ENCODE data around the gene GNPAT. TPM values are rescaled to one million over a fixed set of nuclear protein-coding genes. Genes with fewer than 3 reads are reported as not detected.

Gene GNPAT
- total and polyA plus RNA-seq, 4 donors = 14.7 to 32.0 (median 22.7) TPM

DNA sequence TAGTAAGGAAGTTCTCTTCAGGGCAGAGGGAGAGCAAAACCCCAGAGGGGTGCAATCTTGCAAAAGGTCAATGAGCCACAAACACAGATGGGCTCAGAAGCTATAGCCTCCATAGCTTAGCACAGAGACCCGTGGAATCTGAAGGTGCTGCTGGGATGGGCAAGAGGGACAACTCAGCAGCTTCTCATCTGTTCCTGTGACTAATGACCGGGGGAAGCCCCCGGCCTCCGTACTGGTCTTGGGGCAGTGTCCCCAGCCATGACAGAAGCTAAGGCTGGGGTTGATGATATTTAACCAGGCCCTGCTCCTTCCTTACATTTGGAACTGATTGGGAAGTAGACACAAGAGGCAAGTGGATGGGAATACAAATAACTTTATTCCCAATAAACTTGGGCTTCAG is 77.6 kb downstream of the GNPAT start:
- no peaks in the 10 kb centered on the region for H3K36me3 ChIP-seq (ENCODE audit: control insufficient read depth in 4 of 4, insufficient read depth in 3 of 4, low read depth in 1 of 4, low read length in 3 of 4)
- 94% methylated on average over 4 of the region's 4 CpGs for WGBS
- H3K9me3 ChIP-seq (ENCODE audit: control insufficient read depth in 4 of 4, low read length in 3 of 4) = no peaks in the 10 kb centered on the region
- no peak overlapping the region for H3K9ac ChIP-seq (ENCODE audit: low read depth in 1 of 2, low read length in 2 of 2)
- TF ChIP-seq, protein P1, sequence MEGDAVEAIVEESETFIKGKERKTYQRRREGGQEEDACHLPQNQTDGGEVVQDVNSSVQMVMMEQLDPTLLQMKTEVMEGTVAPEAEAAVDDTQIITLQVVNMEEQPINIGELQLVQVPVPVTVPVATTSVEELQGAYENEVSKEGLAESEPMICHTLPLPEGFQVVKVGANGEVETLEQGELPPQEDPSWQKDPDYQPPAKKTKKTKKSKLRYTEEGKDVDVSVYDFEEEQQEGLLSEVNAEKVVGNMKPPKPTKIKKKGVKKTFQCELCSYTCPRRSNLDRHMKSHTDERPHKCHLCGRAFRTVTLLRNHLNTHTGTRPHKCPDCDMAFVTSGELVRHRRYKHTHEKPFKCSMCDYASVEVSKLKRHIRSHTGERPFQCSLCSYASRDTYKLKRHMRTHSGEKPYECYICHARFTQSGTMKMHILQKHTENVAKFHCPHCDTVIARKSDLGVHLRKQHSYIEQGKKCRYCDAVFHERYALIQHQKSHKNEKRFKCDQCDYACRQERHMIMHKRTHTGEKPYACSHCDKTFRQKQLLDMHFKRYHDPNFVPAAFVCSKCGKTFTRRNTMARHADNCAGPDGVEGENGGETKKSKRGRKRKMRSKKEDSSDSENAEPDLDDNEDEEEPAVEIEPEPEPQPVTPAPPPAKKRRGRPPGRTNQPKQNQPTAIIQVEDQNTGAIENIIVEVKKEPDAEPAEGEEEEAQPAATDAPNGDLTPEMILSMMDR (IDR thresholded peaks at IDR 0.05; ENCODE audit: low read depth, low read length, missing input control) = no peak
- TF ChIP-seq TAF1 (conservative IDR thresholded peaks at IDR 0.05) = no peak
- TF ChIP-seq JUND (IDR thresholded peaks at IDR 0.05) = no peak
- TF ChIP-seq, protein P2, sequence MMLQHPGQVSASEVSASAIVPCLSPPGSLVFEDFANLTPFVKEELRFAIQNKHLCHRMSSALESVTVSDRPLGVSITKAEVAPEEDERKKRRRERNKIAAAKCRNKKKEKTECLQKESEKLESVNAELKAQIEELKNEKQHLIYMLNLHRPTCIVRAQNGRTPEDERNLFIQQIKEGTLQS (IDR thresholded peaks at IDR 0.05) = no peak
- TF ChIP-seq YY1 (IDR thresholded peaks at IDR 0.05) = no peak
- TF ChIP-seq FOXA1 (IDR thresholded peaks at IDR 0.05) = no peak
- TF ChIP-seq RXRA (IDR thresholded peaks at IDR 0.05) = no peak
- no peak for TF ChIP-seq EGR1 (IDR thresholded peaks at IDR 0.05; ENCODE audit: low read depth in 2 of 2)
- no peak overlapping the region for H3K4me3 ChIP-seq (ENCODE audit: low read depth in 1 of 3, low read length in 3 of 3)
- no peak for DNase-seq (ENCODE audit: low spot score)
- no peaks in the 10 kb centered on the region for H3K27me3 ChIP-seq (ENCODE audit: control insufficient read depth in 4 of 4, insufficient read depth in 4 of 4, low read length in 3 of 4)
- no peaks in the 10 kb centered on the region for H3K4me1 ChIP-seq (ENCODE audit: control insufficient read depth in 4 of 4, insufficient read depth in 4 of 4, low read length in 3 of 4)
- H3K27ac ChIP-seq (ENCODE audit: low read depth in 1 of 2, low read length in 2 of 2) = no peak overlapping the region

DNA sequence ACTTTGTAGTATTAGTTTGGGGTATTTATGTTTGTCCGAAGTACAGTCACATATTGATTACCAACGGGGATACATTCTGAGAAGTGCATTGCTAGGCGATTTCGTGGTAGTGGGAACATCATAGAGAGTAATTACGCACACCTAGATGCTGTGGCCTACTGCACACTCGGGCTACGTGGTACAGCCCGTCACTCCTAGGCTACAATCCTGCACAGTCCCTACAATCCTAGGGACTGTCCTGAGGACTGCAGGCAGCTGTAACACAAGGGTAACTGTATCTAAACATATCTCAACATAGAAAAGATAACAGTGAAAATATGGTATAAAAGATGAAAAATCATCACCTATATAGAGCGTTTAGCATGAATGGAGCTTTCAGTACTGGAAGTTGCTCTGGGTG is 78.1 kb downstream of the GNPAT start:
- WGBS = 89% methylated on average over 9 of the region's 9 CpGs
- no peak for TF ChIP-seq HNF4A (conservative IDR thresholded peaks at IDR 0.05)
- TF ChIP-seq, protein P1 (IDR thresholded peaks at IDR 0.05; ENCODE audit: low read depth, low read length, missing input control) = no peak
- no peak for TF ChIP-seq YY1 (IDR thresholded peaks at IDR 0.05)
- TF ChIP-seq FOXA2 (IDR thresholded peaks at IDR 0.05) = no peak
- TF ChIP-seq TAF1 (conservative IDR thresholded peaks at IDR 0.05) = no peak
- Histone ChIP-seq H3K27ac (ENCODE audit: low read depth in 1 of 2, low read length in 2 of 2) (no peak overlapping the region), H3K36me3 (ENCODE audit: control insufficient read depth in 4 of 4, insufficient read depth in 3 of 4, low read depth in 1 of 4, low read length in 3 of 4) (no peaks in the 10 kb centered on the region), H3K9ac (ENCODE audit: low read depth in 1 of 2, low read length in 2 of 2) (no peak overlapping the region), H3K27me3 (ENCODE audit: control insufficient read depth in 4 of 4, insufficient read depth in 4 of 4, low read length in 3 of 4) (no peaks in the 10 kb centered on the region), H3K4me3 (ENCODE audit: low read depth in 1 of 3, low read length in 3 of 3) (no peak overlapping the region), H3K4me1 (ENCODE audit: control insufficient read depth in 4 of 4, insufficient read depth in 4 of 4, low read length in 3 of 4) (no peaks in the 10 kb centered on the region), H3K9me3 (ENCODE audit: control insufficient read depth in 4 of 4, low read length in 3 of 4) (no peaks in the 10 kb centered on the region)
- no peak for DNase-seq (ENCODE audit: low spot score)

DNA sequence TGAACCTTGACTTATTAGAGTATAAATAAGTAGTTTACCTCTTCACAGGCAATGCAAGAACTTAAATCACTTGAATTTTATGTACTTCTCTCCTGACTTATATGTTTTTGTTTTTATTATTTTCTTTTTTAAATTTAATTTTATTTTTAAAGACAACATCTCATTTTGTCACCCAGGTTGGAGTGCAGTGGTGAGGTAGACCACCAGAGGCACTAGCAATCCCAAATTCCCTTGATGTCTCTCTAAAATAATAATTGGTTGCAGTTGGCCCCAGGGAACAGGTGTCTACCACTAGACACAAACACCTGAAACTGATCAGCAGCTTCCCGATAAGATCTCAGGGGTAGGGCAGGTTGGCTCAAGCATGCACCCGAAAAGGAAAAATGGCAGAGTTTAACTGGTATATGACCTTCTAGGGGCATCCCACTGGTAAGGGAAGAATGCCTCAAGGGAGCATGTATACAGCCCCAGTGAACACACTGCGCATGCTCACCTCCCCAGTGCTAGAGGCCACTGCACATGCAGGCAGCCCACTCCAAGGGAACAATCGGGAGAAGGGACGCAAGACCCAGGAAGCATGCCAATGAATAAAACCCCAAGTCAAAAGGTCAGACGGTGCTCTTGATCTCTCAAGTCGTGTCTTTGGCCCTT is 82.0 kb downstream of the GNPAT start:
- WGBS = 83% methylated on average over 7 of the region's 7 CpGs
- Histone ChIP-seq H3K27me3 (ENCODE audit: control insufficient read depth in 4 of 4, insufficient read depth in 4 of 4, low read length in 3 of 4) (no peaks in the 10 kb centered on the region), H3K36me3 (ENCODE audit: control insufficient read depth in 4 of 4, insufficient read depth in 3 of 4, low read depth in 1 of 4, low read length in 3 of 4) (no peaks in the 10 kb centered on the region), H3K9me3 (ENCODE audit: control insufficient read depth in 4 of 4, low read length in 3 of 4) (no peaks in the 10 kb centered on the region), H3K4me3 (ENCODE audit: low read depth in 1 of 3, low read length in 3 of 3) (no peak overlapping the region), H3K4me1 (ENCODE audit: control insufficient read depth in 4 of 4, insufficient read depth in 4 of 4, low read length in 3 of 4) (peaks cover 0 to 8% (median 6%) of the 10 kb centered on the region in 4 donors), H3K27ac (ENCODE audit: low read depth in 1 of 2, low read length in 2 of 2) (no peak overlapping the region), H3K9ac (ENCODE audit: low read depth in 1 of 2, low read length in 2 of 2) (no peak overlapping the region)
- DNase-seq (ENCODE audit: low spot score) = no peak
- TF ChIP-seq, protein P3, sequence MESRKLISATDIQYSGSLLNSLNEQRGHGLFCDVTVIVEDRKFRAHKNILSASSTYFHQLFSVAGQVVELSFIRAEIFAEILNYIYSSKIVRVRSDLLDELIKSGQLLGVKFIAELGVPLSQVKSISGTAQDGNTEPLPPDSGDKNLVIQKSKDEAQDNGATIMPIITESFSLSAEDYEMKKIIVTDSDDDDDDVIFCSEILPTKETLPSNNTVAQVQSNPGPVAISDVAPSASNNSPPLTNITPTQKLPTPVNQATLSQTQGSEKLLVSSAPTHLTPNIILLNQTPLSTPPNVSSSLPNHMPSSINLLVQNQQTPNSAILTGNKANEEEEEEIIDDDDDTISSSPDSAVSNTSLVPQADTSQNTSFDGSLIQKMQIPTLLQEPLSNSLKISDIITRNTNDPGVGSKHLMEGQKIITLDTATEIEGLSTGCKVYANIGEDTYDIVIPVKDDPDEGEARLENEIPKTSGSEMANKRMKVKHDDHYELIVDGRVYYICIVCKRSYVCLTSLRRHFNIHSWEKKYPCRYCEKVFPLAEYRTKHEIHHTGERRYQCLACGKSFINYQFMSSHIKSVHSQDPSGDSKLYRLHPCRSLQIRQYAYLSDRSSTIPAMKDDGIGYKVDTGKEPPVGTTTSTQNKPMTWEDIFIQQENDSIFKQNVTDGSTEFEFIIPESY (IDR thresholded peaks at IDR 0.05) = no peak
- TF ChIP-seq MAX (IDR thresholded peaks at IDR 0.05) (no peak), NR2F2 (IDR thresholded peaks at IDR 0.05) (no peak), HNF4A (conservative IDR thresholded peaks at IDR 0.05) (no peak), REST (IDR thresholded peaks at IDR 0.05) (no peak), RXRA (IDR thresholded peaks at IDR 0.05) (no peak), JUND (IDR thresholded peaks at IDR 0.05) (no peak), EGR1 (IDR thresholded peaks at IDR 0.05; ENCODE audit: low read depth in 2 of 2) (no peak), FOXA2 (IDR thresholded peaks at IDR 0.05) (no peak)
- TF ChIP-seq, protein P2 (IDR thresholded peaks at IDR 0.05) = no peak
